Chondrocyte (in vitro differentiated cells): ENCODE results near the gene CCDC83. TPM values are rescaled to one million over a fixed set of nuclear protein-coding genes. Genes with fewer than 3 reads are reported as not detected.

Experiments used
- DNase-seq: peaks from one replicate; pipeline ENCODE4 v3.0.0; 2021; ENCODE audit warnings: mixed read lengths, low spot score
- H3K27ac Mint-ChIP-seq: one replicate; pipeline ENCODE4 v1.8.0; 2021; ENCODE audit warnings: mild to moderate bottlenecking, moderate library complexity, mixed read lengths; ENCODE audit not compliant: unreplicated experiment
- H3K27me3 Mint-ChIP-seq: 2 replicates; pipeline ENCODE4 v1.8.0; 2021; ENCODE audit warnings: low read depth, mixed read lengths
- H3K36me3 Mint-ChIP-seq: 2 replicates; pipeline ENCODE4 v1.8.0; 2021; ENCODE audit warnings: low read depth, mixed read lengths
- H3K4me1 Mint-ChIP-seq: 2 replicates; pipeline ENCODE4 v1.8.0; 2021; ENCODE audit warnings: low read depth, mild to moderate bottlenecking, mixed read lengths
- H3K4me3 Mint-ChIP-seq: one replicate; pipeline ENCODE4 v1.8.0; 2021; ENCODE audit warnings: mild to moderate bottlenecking, moderate library complexity, mixed read lengths; ENCODE audit not compliant: unreplicated experiment
- H3K9me3 Mint-ChIP-seq: 2 replicates; pipeline ENCODE4 v1.8.0; 2021; ENCODE audit warnings: low read depth, mixed read lengths
- CTCF ChIP-seq: fragments of 200-600 bp; sonication (generic); IDR thresholded peaks from 2 replicates; pipeline ENCODE4 v1.5.0; 2021; ENCODE audit warnings: antibody characterized with exemption, mild to moderate bottlenecking, moderate library complexity
- total RNA-seq: library from RNA; stranded (reverse); gene quantifications from 3 replicates; pipeline ENCODE4 v1.2.1, GENCODE V29; 2021

The CCDC83 gene
- total RNA-seq, 1 donor from 2014 or later, result not detected

- Mint-ChIP-seq H3K27ac (no peak overlapping the region), H3K36me3 (peaks cover 2% of the 10 kb centered on the region), H3K4me3 (no peak overlapping the region), H3K4me1 (no peaks in the 10 kb centered on the region), H3K27me3 (no peaks in the 10 kb centered on the region), H3K9me3 (no peaks in the 10 kb centered on the region)
- no peak for TF ChIP-seq CTCF
- DNase-seq, result no peak
Measured at GRCh38 chr11:85939099-85940015, 84.2 kb downstream of the CCDC83 start.

- Mint-ChIP-seq H3K4me3 (no peak overlapping the region), H3K27ac (no peak overlapping the region), H3K9me3 (no peaks in the 10 kb centered on the region), H3K27me3 (no peaks in the 10 kb centered on the region), H3K4me1 (peaks cover 3% of the 10 kb centered on the region), H3K36me3 (no peaks in the 10 kb centered on the region)
- no peak for DNase-seq
- TF ChIP-seq CTCF, result peak; percentile 86
Measured at GRCh38 chr11:85941380-85941973, 86.3 kb downstream of the CCDC83 start.

- Mint-ChIP-seq H3K9me3 (no peaks in the 10 kb centered on the region), H3K27me3 (no peaks in the 10 kb centered on the region), H3K4me1 (peaks cover 36% of the 10 kb centered on the region), H3K27ac (no peak overlapping the region), H3K4me3 (no peak overlapping the region), H3K36me3 (no peaks in the 10 kb centered on the region)
- TF ChIP-seq CTCF, result no peak
- DNase-seq, result no peak
Measured at GRCh38 chr11:85945296-85945695, 90.1 kb downstream of the CCDC83 start.

- no peaks in the 10 kb centered on the region for H3K9me3 Mint-ChIP-seq
- H3K36me3 Mint-ChIP-seq, result no peaks in the 10 kb centered on the region
- H3K27ac Mint-ChIP-seq, result no peak overlapping the region
- no peak for DNase-seq
- H3K4me1 Mint-ChIP-seq, result peaks cover 39% of the 10 kb centered on the region
- no peaks in the 10 kb centered on the region for H3K27me3 Mint-ChIP-seq
- no peak for TF ChIP-seq CTCF
- H3K4me3 Mint-ChIP-seq, result no peak overlapping the region
Measured at GRCh38 chr11:85945788-85946187, 90.6 kb downstream of the CCDC83 start.

GRCh38 chr11:85946221-85946620 lies 91.0 kb downstream of the CCDC83 start:
- H3K4me1 Mint-ChIP-seq, result peaks cover 42% of the 10 kb centered on the region
- no peak overlapping the region for H3K4me3 Mint-ChIP-seq
- H3K27ac Mint-ChIP-seq, result no peak overlapping the region
- H3K27me3 Mint-ChIP-seq, result no peaks in the 10 kb centered on the region
- no peaks in the 10 kb centered on the region for H3K36me3 Mint-ChIP-seq
- TF ChIP-seq CTCF, result peak; percentile 45
- no peaks in the 10 kb centered on the region for H3K9me3 Mint-ChIP-seq
- DNase-seq, result no peak
